Stimulated activated CD4-positive, alpha-beta T cell treated with anti-CD3 and anti-CD28 coated beads, Interleukin-1b, Interleukin-23, amount 100 ng/mL, for 48 hours (primary cell): Measurements from ENCODE around the gene CYTH3.
"Not testable (repeated sequence)": the region's sequence is repeated elsewhere in the genome, so short reads cannot be mapped to it uniquely, and the experiment has no call there.

ENCODE experiments used
- DNase-seq: peaks from one replicate; pipeline ENCODE4 v3.0.0-alpha.2; 2020

CYTH3 gene

GRCh38 chr7:6256677-6257535 lies 15.5 kb downstream of the CYTH3 start:
- DNase-seq: peak; percentile 31

- DNase-seq: no peak
These were observed 16.3 kb downstream of the CYTH3 start for GRCh38 chr7:6256109-6256483.

- DNase-seq: no peak
These were observed 17.6 kb downstream of the CYTH3 start for GRCh38 chr7:6254866-6255265.

DNA sequence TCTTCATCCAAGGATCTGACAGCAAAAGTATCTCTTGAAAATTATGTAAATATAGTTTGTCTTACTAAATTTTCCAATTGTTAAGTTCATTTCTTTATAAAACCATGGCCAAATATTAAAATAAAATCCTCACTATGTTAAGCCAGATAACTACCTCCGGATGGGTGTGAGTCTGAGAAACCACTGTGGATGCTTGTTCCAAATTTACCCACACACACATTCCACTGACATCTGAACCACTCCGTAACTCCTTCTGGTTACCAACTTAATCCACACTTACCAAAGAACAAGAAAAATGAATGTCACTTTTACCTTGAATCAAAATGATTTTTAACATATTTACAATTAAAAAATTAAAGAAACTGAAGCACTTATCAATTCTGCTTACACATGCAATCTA lies 19.7 kb downstream of the CYTH3 start:
- no peak for DNase-seq

DNA sequence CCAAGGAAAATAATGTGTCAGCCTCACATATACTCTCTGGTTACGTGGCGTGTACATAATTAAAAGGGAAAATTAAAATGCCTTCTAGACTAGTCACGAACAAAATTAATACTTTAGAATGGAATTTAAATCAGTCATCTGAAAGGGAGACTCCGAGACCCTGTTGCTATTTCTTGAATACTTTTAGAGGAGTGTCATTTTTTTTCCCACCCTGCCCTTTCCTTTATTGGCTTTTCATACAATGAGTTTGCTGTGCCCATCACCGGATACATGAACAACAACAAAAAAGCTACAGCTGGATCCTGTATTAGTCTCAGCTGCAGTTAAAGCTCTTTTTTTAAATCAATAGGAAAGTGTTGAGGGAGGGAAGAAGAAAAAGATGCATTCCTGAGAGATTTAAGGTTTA lies 20.1 kb downstream of the CYTH3 start:
- DNase-seq: no peak

- no peak for DNase-seq
These were observed 20.8 kb downstream of the CYTH3 start for GRCh38 chr7:6251653-6252052.

DNA sequence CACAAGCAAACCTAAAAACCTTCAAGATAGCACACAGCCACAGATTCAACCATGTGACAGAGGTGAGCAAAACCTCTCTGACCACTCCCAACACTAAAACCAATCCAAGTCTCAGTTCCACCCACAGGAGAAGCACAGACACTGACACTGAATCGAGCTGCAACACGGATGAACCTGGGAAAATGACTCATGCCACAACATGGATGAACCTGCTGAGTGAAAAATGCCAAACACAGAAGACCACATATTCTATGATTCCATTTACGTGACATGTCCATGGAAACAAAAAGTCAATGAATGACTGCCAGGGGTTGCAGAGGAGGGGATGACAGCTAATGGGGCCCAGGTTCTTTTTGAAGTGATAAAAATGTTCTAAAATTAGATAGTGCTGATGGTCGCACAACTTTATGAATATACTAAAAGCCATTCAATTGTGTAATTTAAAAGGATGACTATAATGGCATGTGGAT lies 22.0 kb downstream of the CYTH3 start:
- DNase-seq: peak; percentile 59

DNA sequence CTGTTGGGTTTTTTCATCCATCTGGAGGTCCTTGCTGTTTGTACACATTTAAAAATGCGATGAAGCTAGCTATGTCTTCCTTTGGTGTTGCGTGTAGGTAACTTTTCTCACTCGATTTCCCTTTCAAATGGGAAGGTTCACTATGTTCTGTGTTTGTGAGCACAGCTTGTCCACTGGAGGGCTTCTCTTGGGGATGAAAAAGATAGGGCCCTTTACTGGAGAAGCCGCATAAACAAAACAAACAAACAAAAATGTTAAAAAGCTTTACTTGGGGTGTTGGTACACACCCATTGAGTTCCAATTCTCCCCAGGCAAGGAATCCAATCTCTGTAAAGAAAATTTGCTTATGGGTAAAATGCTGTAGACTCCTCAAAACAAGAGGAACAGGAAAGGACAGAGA lies 23.4 kb downstream of the CYTH3 start:
- no peak for DNase-seq

DNA sequence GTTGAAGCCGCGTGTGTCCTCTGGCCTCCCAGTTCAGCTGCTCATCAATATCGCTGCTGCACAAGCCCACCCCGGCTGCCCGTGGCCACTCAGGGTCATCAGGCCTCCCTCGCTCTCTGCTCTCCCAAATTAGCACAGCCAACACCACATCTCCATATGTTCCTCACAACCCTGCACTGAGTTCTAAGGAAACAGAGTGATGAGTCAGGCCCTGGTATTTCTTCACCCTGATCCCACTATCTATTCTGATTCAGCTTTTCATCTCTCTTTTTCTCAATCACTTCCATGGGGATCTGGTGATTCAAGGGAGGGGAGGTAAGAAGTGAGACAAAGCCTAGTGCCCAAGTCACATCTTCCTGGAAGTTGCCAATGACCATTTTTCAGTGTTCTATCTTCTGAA lies 23.8 kb downstream of the CYTH3 start:
- DNase-seq: no peak

DNA sequence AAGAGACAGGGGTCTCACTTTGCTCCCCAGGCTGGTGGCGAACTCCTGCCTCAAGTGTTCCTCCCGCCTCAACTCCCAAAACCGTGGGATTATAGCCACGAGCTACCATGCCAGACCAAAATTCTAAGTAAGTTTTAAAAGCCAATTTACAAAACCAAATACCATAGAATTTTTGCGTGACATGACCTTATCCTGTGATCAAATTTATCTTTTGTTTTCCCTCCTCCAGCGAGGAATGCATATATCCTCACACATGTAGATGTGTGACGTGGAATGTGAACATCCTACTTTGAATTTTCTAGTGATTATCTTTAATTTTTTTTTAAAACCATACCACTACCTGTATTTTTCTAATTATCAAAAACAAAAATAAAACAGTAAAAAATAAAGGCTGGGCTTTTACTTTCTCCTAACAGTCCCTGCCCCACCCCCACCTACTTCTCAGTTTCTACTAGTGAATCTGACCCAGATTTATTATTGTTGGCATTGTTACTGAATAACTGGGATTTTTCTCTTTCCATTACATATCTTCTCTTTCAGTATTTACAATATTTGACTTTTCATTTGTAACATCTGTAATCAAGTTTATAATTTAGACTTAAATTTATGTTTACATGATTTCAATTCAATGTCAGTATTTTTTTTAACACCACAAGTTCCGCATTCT lies 26.0 kb downstream of the CYTH3 start:
- DNase-seq: no peak

GRCh38 chr7:6244021-6244420 lies 28.4 kb downstream of the CYTH3 start:
- no peak for DNase-seq

DNA sequence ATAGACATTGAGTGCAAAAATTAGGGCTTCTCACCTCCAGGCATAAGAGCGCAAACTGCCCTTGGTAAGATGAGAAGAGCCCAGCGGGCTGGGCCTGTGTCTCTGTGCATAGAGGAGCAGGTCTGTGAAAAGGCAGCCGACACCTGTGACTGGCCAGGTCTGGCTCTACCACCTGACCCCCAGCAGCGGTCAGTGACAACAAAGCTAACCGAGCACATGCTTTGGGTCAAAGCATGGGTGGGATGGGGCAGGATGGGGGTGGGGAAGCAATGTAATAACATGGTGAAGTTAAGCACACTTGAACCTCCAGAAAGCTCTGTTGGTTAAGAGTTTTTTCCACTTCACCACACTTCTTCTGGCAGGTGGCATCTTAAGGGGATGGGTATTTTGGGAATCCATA lies 29.3 kb downstream of the CYTH3 start:
- no peak for DNase-seq

GRCh38 chr7:6242561-6242960 lies 29.9 kb downstream of the CYTH3 start:
- DNase-seq: no peak

- DNase-seq: no peak
These were observed 30.8 kb downstream of the CYTH3 start for GRCh38 chr7:6241607-6241973.

- no peak for DNase-seq
These were observed 34.0 kb downstream of the CYTH3 start for GRCh38 chr7:6238309-6238925.

- no peak for DNase-seq
These were observed 34.7 kb downstream of the CYTH3 start for GRCh38 chr7:6237730-6238129.

DNA sequence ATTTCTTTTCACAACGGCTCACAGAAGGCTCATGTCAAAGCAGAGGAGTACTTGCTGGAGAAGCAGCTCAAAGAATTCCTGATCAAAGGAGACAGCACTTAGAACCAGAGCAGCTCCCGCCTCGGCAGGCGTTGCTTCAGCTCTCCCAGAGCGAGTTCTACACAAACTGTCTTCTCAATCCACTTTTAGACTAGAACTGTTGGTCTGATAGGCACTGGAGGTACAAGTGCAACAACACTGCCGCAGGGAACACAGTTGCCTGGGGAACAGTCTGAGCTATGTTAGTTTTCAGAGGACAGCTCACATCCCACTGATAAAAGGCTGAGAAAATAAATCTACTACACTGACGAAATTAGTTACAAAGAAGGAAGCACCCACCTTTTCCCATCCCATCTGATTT lies 35.4 kb downstream of the CYTH3 start:
- no peak for DNase-seq

DNA sequence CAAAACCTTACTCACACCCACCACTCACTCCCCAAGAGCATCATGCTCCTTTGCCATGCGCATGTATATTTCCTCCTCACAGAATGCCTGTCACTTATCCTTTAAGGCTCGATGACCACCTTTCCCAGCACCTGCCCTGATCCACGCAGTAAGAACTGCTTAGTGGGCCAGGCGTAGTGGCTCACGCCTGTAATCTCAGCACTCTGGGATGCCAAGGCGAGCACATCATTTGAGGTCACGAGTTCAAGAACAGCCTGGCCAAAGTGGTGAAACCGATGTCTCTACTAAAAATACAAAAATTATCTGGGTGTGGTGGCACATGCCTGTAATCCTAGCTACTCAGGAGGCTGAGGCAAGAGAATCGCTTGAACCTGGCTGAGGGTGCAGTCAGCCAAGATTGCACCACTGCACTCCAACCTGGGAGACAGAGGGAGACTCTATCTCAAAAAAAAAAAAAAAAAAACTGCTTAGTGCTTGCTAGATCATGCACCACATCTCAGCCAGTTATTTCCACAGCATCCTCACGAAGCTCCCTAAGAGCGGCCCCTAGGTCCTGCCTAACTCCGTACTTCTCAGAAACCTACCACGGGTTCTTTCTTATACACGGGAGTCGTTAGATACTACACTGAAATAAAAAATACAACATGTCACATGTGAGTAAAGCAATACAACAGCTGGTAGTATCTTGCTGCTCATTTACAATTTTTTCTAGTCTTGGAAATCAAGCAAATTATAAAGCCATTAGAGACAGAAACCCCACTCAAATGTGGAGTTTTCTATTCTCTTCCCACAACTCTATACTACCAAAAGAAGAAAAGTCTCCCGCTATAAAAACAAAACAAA lies 37.2 kb downstream of the CYTH3 start:
- DNase-seq: no peak

- DNase-seq: peak; percentile 20
These were observed 38.0 kb downstream of the CYTH3 start for GRCh38 chr7:6234384-6234783.

DNA sequence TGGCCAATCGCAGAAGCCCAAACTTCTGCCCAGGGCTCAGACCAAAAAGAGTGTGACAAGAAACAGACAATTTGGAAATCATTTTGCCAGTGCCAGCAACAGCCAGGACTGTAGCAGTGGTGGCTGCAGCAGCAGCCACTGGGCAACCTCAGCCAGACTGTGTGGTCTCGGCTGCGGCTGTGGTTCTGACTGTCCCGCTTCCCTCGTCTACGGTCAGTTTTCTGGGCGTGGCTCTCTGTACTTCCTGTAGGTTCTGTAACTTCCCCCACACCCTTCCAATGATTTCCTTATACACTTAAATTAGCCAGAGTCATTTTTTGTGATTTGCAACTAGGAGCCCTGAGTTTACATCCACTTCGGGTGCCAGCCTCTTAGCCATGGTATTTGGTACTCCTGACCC lies 39.9 kb downstream of the CYTH3 start:
- no peak for DNase-seq

DNA sequence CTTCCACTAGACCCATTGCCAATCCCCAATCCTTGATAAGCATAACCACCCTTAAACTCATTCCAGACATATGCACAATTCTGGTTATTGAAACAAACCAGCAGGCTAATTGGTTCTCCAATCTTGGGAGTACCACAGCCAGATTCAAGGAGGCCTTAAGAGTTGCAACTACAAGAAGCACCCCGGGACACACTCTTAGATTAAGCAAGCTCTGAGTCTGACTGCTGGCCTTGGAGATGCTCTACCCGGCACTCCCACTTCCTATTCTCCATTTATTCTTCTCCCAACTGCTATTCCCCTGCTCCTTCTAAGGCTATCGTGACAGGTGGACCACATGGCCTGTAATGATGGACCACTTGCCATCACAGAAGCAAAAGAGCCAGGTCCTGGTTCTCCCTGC lies 40.3 kb downstream of the CYTH3 start:
- no peak for DNase-seq

- DNase-seq: no peak
These were observed 41.2 kb downstream of the CYTH3 start for GRCh38 chr7:6231184-6231583.

DNA sequence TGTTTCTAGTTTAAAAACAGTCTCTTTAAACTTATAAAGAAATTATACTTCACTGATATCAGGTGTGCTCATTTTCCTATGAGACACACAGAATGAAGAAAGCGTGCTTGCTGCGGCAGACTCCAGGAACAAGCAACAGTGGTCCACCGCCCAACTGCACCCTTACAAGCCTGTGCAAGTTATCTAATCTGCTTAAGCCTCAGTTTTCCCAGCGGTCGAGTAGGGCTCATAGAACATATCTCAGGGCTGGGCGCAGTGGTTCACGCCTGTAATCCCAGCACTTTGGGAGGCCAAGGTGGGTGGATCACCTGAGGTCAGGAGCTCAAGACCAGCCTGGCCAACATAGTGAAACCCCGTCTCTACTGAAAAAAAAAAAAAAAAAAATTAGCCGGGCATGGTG lies 43.1 kb downstream of the CYTH3 start:
- not testable (repeated sequence) for DNase-seq
